Epithelial cell of proximal tubule (primary cell): ENCODE measurements around the gene INPP5J. TPM values are rescaled to one million over a fixed set of nuclear protein-coding genes. Genes with fewer than 3 reads are reported as not detected.

Experiments
- DNase-seq: peaks from one replicate; pipeline ENCODE4 v3.0.0-alpha.2; 2011; ENCODE audit warnings: low read depth
- H3K4me3 ChIP-seq: 2 replicates; pipeline ENCODE4 v1.5.1; 2011; ENCODE audit warnings: low read depth, mild to moderate bottlenecking, low read length
- CTCF ChIP-seq: conservative IDR thresholded peaks from 2 replicates; pipeline ENCODE4 v1.5.1; 2012; ENCODE audit warnings: low read depth, mild to moderate bottlenecking, low read length
- total RNA-seq: library from RNA; depleted of rRNA; stranded (reverse); fragments of >200 nt; gene quantifications from 2 replicates; pipeline ENCODE4 v1.2.3, GENCODE V29; 2015

INPP5J gene
- total RNA-seq, 1 donor from 2014 or later, result 1.2 TPM

GRCh38 chr22:31176923-31177322 lies 54.2 kb downstream of the INPP5J start:
- no peak for TF ChIP-seq CTCF
- H3K4me3 ChIP-seq, result no peak overlapping the region
- no peak for DNase-seq

GRCh38 chr22:31177420-31178162 lies 54.8 kb downstream of the INPP5J start:
- no peak overlapping the region for H3K4me3 ChIP-seq
- DNase-seq, result peak; percentile 76
- no peak for TF ChIP-seq CTCF

DNA sequence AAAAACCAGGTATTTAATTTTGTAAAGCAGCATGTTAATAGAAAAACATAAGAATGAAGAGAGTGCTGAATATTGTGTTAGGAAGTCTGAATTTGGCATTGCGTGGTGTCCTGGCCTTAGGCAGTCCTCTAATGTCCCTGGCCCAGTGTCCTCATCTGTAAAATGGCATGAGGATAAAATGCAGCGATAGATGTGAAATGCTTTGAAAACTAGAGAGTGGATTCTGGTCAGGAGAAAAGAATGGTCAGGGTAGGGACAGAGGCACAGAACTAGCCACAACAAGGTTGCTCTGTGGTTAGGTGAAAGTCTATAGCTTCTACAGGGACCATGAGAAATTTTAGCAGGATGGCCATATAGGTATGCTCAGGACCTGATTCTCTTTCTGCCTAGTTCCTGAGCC lies 56.1 kb downstream of the INPP5J start:
- no peak for TF ChIP-seq CTCF
- H3K4me3 ChIP-seq, result no peak overlapping the region
- no peak for DNase-seq

DNA sequence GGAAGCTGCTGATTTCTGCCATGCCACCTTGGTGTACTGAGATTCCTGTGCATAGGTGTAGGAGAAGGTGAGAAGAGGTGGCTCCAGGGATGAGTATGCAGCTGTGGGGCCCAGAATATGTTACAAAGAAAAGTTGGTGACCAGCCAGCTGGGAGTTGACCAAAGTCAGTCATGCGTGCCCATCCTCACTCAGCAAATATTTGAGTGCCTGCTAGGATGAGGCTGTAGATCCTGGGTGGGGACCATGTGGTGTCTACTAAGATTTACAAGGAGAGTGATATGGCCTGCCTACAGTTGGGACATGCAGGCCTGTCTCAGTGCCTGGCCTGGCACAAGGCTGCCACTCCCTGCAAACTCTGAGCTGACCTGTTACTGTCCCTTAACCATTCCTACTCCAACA lies 56.6 kb downstream of the INPP5J start:
- DNase-seq, result peak; percentile 56
- no peak for TF ChIP-seq CTCF
- no peak overlapping the region for H3K4me3 ChIP-seq

DNA sequence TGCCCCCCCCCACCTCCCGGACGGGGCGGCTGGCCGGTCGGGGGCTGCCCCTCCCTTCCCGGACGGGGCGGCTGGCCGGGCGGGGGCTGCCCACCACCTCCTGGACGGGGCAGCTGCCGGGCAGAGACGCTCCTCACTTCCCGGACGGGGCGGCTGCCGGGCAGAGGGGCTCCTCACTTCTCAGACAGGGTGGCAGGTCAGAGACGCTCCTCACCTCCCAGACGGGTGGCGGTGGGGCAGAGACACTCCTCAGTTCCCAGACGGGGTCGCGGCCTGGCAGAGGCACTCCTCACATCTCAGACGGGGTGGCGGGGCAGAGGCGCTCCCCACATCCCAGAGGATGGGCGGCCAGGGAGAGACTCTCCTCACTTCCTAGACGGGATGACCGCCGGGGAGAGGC lies 61.2 kb downstream of the INPP5J start:
- TF ChIP-seq CTCF, result no peak
- H3K4me3 ChIP-seq, result no peak overlapping the region
- DNase-seq, result no peak

Other genes with a start within 250 kb of the INPP5J start
- gene MORC2, start 154.2 kb upstream of the INPP5J start, total RNA-seq, result 7.1 and 9.0 TPM in 2 replicates
- 29.8 and 33.6 TPM in 2 replicates for gene TUG1, start 153.7 kb upstream of the INPP5J start, total RNA-seq
- 138 and 166 TPM in 2 replicates for gene SMTN, start 41.6 kb upstream of the INPP5J start, total RNA-seq
- gene SELENOM, start 15.4 kb upstream of the INPP5J start, total RNA-seq, result 18.9 and 56.3 TPM in 2 replicates
- gene PLA2G3, start 17.5 kb downstream of the INPP5J start, total RNA-seq, result 2.0 TPM in 1 of 2 replicates, not detected in the other
- gene RNF185, start 37.2 kb downstream of the INPP5J start, total RNA-seq, result 19.7 and 21.8 TPM in 2 replicates
- gene LIMK2, start 89.3 kb downstream of the INPP5J start, total RNA-seq, result 26.5 and 30.5 TPM in 2 replicates
- 2.6 and 11.8 TPM in 2 replicates for gene PIK3IP1, start 169.5 kb downstream of the INPP5J start, total RNA-seq
- 30.8 and 31.4 TPM in 2 replicates for gene PATZ1, start 223.4 kb downstream of the INPP5J start, total RNA-seq